Stromal cell of bone marrow (primary cell): ENCODE results near the gene NRXN2.

Source experiments
- DNase-seq: peaks from one replicate; pipeline ENCODE4 v3.0.0-alpha.2; 2012; ENCODE audit warnings: low read depth

The NRXN2 gene

GRCh38 chr11:64759131-64759721 lies 36.2 kb upstream of the NRXN2 start:
- no peak for DNase-seq

DNA sequence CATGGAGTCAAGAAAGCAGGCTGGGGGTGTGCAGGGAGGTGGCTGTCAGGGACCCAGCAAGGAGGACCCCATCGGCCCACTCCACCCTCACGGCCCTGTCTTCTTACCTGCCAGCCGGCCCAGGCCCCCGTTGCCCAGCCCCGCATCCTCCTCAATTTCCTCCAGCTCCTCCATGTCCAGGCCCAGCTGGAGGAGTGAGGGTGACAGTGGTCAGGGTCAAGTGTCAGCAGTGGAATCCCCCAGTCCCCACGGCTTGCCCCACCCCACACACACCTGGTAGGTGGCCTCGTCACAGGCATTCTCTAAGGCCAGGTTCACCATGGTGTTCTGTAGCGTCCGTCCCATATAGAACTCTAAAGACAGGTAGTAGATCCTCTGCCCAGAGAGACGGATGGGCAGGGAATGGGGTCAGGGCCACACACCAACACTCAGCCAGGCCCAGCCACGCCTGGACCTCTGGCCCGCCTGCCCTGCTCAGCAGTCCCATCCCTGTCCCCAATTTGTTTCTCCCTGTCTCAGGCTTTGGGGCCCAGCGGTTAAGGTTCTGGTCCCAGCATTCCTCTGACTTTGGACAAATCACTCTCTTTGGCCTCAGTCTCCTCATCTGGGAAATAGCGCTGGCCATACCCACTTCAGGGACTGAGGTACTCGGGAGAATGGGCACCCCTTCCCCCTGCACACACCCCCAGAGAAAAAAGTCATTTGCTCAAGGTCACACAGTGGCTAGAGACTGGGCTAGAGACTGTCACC lies 35.5 kb upstream of the NRXN2 start:
- DNase-seq = no peak

DNA sequence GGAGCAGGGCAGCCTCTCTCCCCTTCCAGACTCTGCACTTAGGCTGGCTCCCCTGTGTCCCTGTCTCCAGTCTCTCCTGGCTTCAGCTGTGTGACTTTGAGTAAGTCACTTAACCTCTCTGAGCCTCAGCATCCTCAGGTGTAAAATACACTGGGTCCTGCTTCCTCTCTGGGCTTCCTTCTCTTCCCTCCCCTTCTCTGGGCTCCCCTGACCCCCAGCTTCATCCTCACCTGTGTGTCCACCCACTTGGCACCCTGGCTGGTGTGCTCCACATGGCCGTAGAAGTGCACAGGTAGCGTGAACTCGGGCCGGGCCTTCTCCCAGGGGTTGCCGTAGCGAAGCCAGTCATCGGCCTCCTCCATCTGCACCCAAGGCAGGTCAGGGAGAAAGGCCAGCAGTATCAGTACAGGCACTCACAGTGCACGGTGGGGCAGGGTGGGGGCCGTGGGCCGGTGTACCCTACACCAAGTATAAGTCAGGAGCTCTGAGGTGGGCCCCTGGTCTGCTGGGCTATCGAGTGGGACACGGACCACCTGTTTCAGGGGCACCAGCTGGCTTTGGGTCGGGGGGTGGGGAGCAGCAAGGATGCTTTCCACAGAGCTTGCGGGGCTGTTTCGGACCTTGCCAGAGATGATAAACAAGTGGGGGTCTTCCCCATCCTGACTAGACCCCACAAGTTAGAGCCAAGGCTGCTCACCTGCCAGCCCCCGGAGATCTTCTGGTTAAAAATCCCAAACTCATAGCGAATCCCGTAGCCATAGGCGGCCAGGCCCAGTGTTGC lies 34.7 kb upstream of the NRXN2 start:
- DNase-seq = no peak

GRCh38 chr11:64755681-64756361 lies 32.8 kb upstream of the NRXN2 start:
- no peak for DNase-seq

- DNase-seq = no peak
These were observed 32.1 kb upstream of the NRXN2 start for GRCh38 chr11:64754919-64755662.

- DNase-seq = no peak
These were observed 31.3 kb upstream of the NRXN2 start for GRCh38 chr11:64754124-64754918.

DNA sequence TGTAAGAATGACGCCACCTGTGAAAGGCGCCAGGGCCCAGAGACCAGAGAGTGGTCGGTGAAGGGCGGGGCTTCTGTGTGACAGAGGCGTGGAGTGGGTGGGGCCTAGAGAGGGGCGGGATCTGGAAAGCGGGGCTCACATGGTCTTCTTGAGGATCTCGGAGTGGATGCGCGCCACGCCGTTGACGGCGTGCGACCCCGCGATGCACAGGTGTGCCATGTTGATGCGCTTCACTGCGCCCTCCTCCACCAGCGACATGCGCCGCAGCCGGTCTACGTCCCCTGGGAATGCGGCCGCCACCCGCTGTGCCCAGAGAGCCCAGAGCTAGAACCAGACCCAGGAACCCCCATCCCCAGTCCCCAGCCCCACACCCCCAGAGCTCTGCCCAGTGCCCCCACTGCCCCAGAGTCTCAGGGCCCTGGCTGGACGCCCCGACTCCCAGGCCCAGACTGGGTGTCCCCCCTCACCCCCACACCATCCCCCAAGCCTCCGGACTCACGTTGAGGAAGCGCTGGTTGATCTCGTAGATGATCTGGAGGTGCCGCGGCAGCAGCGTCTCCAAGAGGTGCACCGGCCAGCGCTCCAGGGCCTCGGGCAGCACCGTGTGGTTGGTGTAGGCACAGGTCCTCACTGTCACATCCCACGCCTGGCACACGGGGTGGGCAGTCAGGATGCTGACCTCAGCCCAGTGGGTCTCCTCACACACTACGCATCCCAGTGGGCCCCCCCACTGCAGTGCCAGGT lies 30.6 kb upstream of the NRXN2 start:
- no peak for DNase-seq

- no peak for DNase-seq
These were observed 30.0 kb upstream of the NRXN2 start for GRCh38 chr11:64753019-64753379.

DNA sequence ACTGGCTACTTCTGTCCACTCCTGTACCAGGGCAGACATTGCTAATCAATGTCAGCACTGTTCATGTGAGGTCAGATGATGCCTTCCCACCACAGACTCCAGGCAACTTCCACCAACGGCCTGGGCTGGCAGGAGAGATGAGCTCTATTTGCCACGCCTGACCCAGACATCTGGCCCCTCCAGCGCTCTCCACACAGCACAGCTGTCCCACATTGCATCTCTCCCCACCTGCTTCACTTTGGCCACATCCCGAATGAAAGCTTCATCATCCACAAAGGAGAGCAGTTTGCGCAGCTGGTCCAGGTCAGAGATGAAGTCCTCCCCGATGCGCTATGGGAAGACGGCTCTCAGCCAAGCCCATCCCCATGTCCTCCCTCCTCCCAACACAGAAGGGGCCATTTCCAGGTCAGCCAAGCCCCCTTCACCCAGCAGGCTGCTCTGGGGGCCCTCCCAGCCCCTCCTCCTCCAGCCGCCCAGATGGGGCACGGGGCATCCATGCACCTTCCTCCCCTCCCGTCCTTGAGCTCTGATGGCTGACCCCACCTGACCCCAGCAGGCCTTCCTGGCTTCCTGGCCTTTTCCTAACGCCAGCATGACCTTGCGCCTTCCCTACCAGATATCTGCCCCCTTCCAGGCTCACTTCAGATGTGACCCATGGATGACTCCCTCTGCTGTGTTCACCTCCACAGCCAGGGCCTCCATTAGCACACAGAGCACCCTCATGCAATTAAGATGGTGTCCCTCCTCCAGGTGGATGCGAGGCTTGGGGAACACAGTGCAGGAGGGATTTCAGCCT lies 29.4 kb upstream of the NRXN2 start:
- DNase-seq = no peak

GRCh38 chr11:64751580-64751979 lies 28.6 kb upstream of the NRXN2 start:
- DNase-seq = no peak

DNA sequence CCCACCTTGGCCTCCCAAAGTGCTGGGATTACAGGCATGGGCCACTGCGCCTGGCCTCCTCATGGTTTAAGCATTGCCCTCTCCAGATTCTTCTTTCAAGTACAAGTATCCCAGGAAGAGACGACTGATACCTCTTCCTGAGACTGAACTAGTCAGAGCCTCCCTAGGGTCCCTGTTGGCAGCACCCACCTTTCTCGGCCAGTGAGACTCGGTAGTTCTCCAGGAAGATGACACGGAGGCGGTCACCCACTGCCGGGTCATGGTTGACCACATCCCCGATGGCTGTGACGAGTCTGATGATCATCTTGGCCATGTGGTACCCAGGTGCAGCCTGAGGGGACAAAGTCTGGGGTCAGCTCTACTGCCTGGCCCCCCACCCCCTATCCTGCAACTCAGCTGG lies 28.1 kb upstream of the NRXN2 start:
- DNase-seq = no peak

DNA sequence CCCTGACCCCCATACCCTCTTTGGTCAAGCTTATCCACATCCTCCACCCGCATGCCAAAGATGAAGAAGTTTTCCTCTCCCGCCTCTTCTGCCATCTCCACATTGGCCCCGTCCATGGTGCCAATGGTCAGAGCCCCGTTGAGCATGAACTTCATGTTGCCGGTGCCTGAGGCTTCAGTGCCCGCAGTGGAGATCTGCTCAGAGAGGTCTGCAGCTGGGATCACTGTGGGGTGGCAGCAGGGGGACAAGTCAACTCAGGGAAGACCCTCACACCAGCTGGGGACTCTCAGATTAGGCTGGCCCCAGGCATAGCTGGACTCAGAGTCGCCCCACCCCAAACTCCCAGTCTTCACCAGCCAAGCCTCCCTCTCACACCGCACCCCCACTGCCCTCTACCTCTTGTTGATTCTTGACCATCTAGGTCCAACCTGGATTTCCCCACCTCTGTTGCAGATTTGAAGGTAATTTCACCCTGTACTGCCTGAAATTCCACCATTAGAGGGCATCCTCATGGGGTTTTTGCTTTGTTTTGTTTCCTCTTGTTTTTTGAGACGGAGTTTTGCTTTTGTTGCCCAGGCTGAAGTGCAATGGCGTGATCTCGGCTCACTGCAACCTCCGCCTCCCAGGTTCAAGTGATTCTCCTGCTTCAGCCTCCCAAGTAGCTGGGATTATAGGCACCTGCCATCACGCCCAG lies 27.5 kb upstream of the NRXN2 start:
- DNase-seq = no peak

DNA sequence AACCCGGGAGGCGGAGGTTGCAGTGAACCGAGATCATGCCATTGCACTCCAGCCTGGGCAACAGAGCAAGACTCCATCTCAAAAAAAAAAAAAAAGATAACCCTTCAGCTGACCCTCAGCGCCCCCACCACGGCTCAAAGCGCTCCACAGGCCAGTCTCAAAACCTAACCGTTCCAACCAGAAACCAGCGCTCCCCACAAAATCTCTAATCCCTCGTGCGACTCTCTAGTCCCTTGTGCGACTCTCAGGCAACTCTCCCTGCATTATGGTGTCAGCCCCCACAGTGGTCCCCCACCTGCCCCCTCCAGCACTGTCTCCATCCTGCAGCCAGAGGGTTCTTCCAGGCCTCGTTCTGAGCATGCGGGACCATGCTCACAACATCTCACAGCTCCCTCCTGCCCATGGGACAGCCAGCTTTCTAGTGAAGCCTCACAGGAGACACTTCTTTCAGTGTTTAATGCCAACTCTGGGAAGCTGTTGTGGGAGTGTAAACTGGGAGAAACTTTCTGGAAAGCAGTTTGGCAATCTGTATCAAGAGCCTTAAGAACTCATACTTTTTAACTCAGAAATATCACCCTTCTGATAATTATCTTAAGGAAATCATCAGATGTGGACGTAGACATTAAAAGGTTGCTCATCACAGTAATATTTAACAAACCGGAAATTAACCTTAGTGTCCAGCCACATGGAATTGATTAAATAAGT lies 25.1 kb upstream of the NRXN2 start:
- DNase-seq = no peak

GRCh38 chr11:64746486-64746885 lies 23.5 kb upstream of the NRXN2 start:
- DNase-seq = no peak

- DNase-seq = peak; percentile 13
These were observed 22.7 kb upstream of the NRXN2 start for GRCh38 chr11:64745521-64746328.

DNA sequence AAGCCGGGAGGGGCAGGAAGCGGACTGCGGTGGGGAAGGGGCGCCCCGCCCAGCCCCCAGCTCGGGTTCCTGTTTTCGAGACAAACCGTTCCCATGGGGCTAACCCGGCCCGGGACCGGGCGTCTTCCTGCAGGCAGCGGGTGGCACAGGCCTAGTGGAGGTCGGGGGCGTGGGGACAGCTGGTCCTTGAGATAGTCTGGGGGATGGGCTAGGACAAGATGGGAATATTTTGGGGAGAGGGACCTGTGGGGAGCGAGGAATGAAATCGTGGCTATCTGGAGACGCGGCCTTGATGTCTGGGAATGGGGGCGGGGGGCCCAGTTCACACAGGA lies 22.2 kb upstream of the NRXN2 start:
- no peak for DNase-seq

GRCh38 chr11:64744544-64745188 lies 21.7 kb upstream of the NRXN2 start:
- no peak for DNase-seq
